Sigmoid colon (tissue), 4 donors: ENCODE measurements around the gene SPNS2.

ENCODE experiments used
- CTCF ChIP-seq, 4 experiments: fragments of 450-650 bp in 3 of 4; fragments of 200-600 bp in 1 of 4; IDR thresholded peaks; one replicate each; pipeline ENCODE4 v1.5.1; 2016 to 2019; ENCODE audit warnings: antibody characterized with exemption in 4 of 4, mild to moderate bottlenecking in 3 of 4, moderate library complexity in 2 of 4
- EP300 ChIP-seq, 4 donors: sonication (generic); formaldehyde crosslinking; IDR thresholded peaks; one replicate each; pipeline ENCODE4 v1.6.1; 2017; ENCODE audit warnings: antibody characterized with exemption in 4 of 4

GRCh38 chr17:4510618-4510941 is 11.9 kb downstream of the SPNS2 start:
- TF ChIP-seq CTCF (IDR thresholded peaks at IDR 0.05) (no peak), EP300 (IDR thresholded peaks at IDR 0.05) (no peak)
